HG02938 (cell line): ENCODE measurements around the gene XPO4.

Experiments
- ATAC-seq: cut with Tn5 transposase; IDR thresholded peaks from one replicate; pipeline ENCODE4 v1.9.1; 2021; ENCODE audit warnings: mild to moderate bottlenecking, moderate library complexity; ENCODE audit not compliant: unreplicated experiment

The XPO4 gene

GRCh38 chr13:20729633-20730585, 172.6 kb downstream of the XPO4 start:
- ATAC-seq: no peak

GRCh38 chr13:20728579-20729311, 173.8 kb downstream of the XPO4 start:
- ATAC-seq: no peak

- ATAC-seq: no peak
Measured at GRCh38 chr13:20727856-20728255, 174.7 kb downstream of the XPO4 start.
